Gastrocnemius medialis (tissue), 4 donors: ENCODE data around the gene GIMD1. TPM values are rescaled to one million over a fixed set of nuclear protein-coding genes. Genes with fewer than 3 reads are reported as not detected.

Experiments used
- ATAC-seq, 2 donors: fragments of 150-250 bp; one replicate each; pipeline ENCODE4 v1.9.1; 2016
- DNase-seq, 2 donors: peaks; one replicate each; pipeline ENCODE4 v3.0.0-alpha.2; 2019
- H3K27ac ChIP-seq, 4 donors: fragments of 200-600 bp; sonication (generic); 1 replicate in 1 of 4; 2 replicates in 3 of 4; pipeline ENCODE4 v1.5.1; 2016 to 2018; ENCODE audit warnings: mild to moderate bottlenecking in 2 of 4, moderate library complexity in 1 of 4
- H3K27me3 ChIP-seq, 3 donors: fragments of 200-600 bp; sonication (generic) in 2 of 3; 1 replicate in 1 of 3; 2 replicates in 2 of 3; pipeline versions ENCODE4 v1.5.1 to v1.6.0; 2016 to 2019; ENCODE audit warnings: mild to moderate bottlenecking in 1 of 3, moderate library complexity in 1 of 3
- H3K36me3 ChIP-seq, 2 donors: fragments of 200-600 bp; sonication (generic) in 1 of 2; one replicate each; pipeline ENCODE4 v1.5.1; 2017 to 2018
- H3K4me1 ChIP-seq, 2 donors: fragments of 200-600 bp; sonication (generic) in 1 of 2; one replicate each; pipeline ENCODE4 v1.5.1; 2016 to 2017; ENCODE audit warnings: mild to moderate bottlenecking in 2 of 2
- H3K4me3 ChIP-seq, 4 donors: fragments of 200-600 bp; sonication (generic) in 3 of 4; 1 replicate in 1 of 4; 2 replicates in 3 of 4; pipeline ENCODE4 v1.5.1; 2016 to 2019; ENCODE audit warnings: mild to moderate bottlenecking in 2 of 4
- H3K9me3 ChIP-seq, 3 donors: fragments of 200-600 bp; sonication (generic) in 2 of 3; 1 replicate in 1 of 3; 2 replicates in 2 of 3; pipeline ENCODE4 v1.5.1; 2016 to 2019
- POLR2A ChIP-seq, 2 donors: fragments of 450-650 bp; IDR thresholded peaks; one replicate each; pipeline ENCODE4 v1.6.1; 2017; ENCODE audit warnings: antibody characterized with exemption in 2 of 2, mild to moderate bottlenecking in 2 of 2, moderate library complexity in 2 of 2
- in situ Hi-C, 4 donors: fragments of 200-750 bp; cut with MboI; loops; one replicate each; pipeline versions ENCODE4 v1.15.0 to v1.8.0; 2017; ENCODE audit warnings: low sequenced_read_pairs in 4 of 4
- intact Hi-C: fragments of 100-400 bp; cut with DNase I; formaldehyde crosslinking; loops from one replicate; pipeline ENCODE4 v1.15.1; 2023; ENCODE audit warnings: low total_unique reads
- total RNA-seq, 4 donors: library from RNA; depleted of rRNA; stranded (reverse); fragments of >200 nt; gene quantifications; one replicate each; pipeline versions ENCODE4 v1.1.0 to v1.2.3, GENCODE V29; 2016
- TF ChIP-seq, protein P1 (sequence below), 5 experiments: fragments of 450-650 bp in 3 of 5; fragments of 200-600 bp in 2 of 5; sonication (generic) in 2 of 5; IDR thresholded peaks in 4 of 5; conservative IDR thresholded peaks in 1 of 5; 1 replicate in 4 of 5; 2 replicates in 1 of 5; pipeline ENCODE4 v1.5.1; 2016 to 2019; ENCODE audit warnings: antibody characterized with exemption in 5 of 5, mild to moderate bottlenecking in 3 of 5, moderate library complexity in 3 of 5

The GIMD1 gene
- total RNA-seq, 4 donors from 2014 or later, result not detected

DNA sequence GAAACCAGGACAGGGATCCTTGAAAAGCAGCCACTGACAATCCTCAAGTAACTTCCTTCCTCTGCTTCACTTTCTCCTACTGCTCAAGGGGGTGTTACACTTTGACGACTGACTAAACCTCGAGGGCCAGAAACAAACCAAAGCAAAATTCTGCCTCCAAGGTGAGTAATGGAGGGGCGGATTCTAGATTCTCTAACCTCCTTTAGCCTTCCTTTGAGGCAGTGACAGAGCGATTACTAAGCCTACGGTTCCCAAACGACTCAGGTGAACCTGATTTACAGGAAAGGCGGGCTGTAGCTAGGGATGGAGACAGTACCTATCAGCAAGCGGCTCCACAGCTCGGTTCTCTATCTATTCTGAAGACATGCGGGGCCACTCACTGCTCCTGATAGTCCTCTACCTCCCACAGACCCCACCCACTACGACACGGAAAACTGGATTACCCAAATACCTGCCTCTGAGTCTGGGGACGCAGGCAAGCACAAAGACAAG is 53.1 kb downstream of the GIMD1 start:
- intact Hi-C loops (loop anchor here (5.0 kb wide), 1 partner anchor 1407 kb away; the partner anchor contains the start of gene PAPSS1), in situ Hi-C loops (no loop called here)
- Histone ChIP-seq H3K36me3 (peaks cover 0 to 2% of the 10 kb centered on the region in 2 donors), H3K4me1 (peaks cover 30 to 41% of the 10 kb centered on the region in 2 donors), H3K27ac (peak overlapping the region; percentile 89 to 97 (median 96)), H3K4me3 (peak overlapping the region; percentile 89 to 94 (median 91)), H3K27me3 (no peaks in the 10 kb centered on the region), H3K9me3 (no peaks in the 10 kb centered on the region)
- TF ChIP-seq, protein P1, sequence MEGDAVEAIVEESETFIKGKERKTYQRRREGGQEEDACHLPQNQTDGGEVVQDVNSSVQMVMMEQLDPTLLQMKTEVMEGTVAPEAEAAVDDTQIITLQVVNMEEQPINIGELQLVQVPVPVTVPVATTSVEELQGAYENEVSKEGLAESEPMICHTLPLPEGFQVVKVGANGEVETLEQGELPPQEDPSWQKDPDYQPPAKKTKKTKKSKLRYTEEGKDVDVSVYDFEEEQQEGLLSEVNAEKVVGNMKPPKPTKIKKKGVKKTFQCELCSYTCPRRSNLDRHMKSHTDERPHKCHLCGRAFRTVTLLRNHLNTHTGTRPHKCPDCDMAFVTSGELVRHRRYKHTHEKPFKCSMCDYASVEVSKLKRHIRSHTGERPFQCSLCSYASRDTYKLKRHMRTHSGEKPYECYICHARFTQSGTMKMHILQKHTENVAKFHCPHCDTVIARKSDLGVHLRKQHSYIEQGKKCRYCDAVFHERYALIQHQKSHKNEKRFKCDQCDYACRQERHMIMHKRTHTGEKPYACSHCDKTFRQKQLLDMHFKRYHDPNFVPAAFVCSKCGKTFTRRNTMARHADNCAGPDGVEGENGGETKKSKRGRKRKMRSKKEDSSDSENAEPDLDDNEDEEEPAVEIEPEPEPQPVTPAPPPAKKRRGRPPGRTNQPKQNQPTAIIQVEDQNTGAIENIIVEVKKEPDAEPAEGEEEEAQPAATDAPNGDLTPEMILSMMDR (IDR thresholded peaks at IDR 0.05 in 4 of 5, conservative IDR thresholded peaks at IDR 0.05 in 1 of 5), result no peak
- no peak for DNase-seq
- ATAC-seq, result peak; percentile 11 to 24

DNA sequence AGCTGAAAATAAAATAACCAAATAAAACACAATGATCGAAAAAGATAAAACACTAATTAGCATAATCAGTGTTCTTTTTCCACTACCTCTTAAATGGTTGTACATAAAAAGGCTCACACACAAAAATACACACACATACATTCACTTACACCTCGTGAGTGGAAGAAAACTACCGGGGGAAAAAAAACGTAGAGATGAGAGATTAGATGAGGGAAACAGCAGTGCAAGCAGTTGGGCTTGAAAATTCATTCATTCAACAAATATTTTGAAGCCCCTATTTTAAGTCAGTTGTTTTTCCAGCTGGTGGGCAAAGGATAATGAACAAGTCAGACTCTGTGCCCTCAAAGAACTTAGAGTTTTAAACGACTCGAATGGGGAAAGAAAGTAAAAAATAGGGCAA is 53.6 kb downstream of the GIMD1 start:
- no peak for ATAC-seq
- DNase-seq, result no peak
- H3K27me3 ChIP-seq, result no peaks in the 10 kb centered on the region
- H3K4me3 ChIP-seq, result peak overlapping the region; percentile 89 to 94 (median 91)
- intact Hi-C loops (loop anchor here (5.0 kb wide), 1 partner anchor 1407 kb away; the partner anchor contains the start of gene PAPSS1), in situ Hi-C loops (no loop called here)
- no peaks in the 10 kb centered on the region for H3K36me3 ChIP-seq
- H3K9me3 ChIP-seq, result no peaks in the 10 kb centered on the region
- peaks cover 30 to 41% of the 10 kb centered on the region in 2 donors for H3K4me1 ChIP-seq
- H3K27ac ChIP-seq, result peak overlapping the region; percentile 89 to 97 (median 96)
- no peak for TF ChIP-seq POLR2A (IDR thresholded peaks at IDR 0.05)
- TF ChIP-seq, protein P1 (IDR thresholded peaks at IDR 0.05 in 4 of 5, conservative IDR thresholded peaks at IDR 0.05 in 1 of 5), result no peak

DNA sequence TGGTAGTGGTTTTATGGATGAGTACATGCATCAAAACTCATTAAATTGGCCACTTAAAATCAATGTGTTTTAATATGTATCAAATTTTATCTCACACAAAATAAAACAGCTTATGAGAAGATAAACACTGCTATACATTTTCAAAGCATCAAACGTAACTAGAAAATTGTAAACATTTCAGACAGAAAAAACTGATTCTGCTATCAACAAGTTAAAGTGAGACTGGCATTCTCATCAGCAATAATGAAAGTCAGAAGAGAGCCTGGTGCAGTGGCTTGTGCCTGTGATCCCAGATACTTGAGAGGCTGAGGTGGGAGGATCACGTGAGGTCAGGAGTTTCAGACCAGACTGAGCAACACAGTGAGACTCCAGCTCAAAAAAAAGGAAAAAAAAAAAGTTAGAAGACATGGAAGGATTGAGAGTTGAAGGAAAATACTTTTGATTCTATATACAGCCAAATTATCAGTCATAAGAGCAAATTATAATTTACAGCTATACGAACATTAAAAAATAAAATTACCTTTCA is 55.5 kb downstream of the GIMD1 start:
- H3K9me3 ChIP-seq, result no peaks in the 10 kb centered on the region
- peak overlapping the region in 1 of 4 donors; percentile 11 for H3K27ac ChIP-seq
- intact Hi-C loops, result no loop called here
- H3K27me3 ChIP-seq, result no peaks in the 10 kb centered on the region
- TF ChIP-seq, protein P1 (IDR thresholded peaks at IDR 0.05 in 4 of 5, conservative IDR thresholded peaks at IDR 0.05 in 1 of 5), result no peak
- TF ChIP-seq POLR2A (IDR thresholded peaks at IDR 0.05), result no peak
- no peak overlapping the region for H3K4me3 ChIP-seq
- DNase-seq, result no peak
- H3K36me3 ChIP-seq, result peaks cover 0 to 5% of the 10 kb centered on the region in 2 donors
- no peak for ATAC-seq
- peaks cover 18 to 36% of the 10 kb centered on the region in 2 donors for H3K4me1 ChIP-seq
- in situ Hi-C loops, result no loop called here

DNA sequence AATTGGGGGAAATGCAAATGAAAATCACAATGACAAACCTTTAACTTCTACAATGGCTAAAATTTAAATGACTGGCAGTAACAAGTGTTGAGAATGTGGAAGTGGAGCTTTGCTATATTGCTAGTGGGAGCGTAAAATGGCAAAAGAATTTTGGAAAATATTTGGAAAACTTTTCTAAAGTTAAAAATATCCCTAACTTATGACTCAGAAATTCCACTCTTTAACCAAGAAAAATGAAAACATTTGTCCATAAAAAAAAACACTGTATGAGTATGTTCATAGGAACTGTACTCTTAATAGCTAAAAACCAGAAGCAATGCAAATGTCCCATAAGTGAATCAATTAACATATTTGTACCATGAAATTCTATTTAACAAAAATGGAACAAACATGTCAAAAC is 56.2 kb downstream of the GIMD1 start:
- no peak overlapping the region for H3K4me3 ChIP-seq
- no peaks in the 10 kb centered on the region for H3K9me3 ChIP-seq
- peak overlapping the region in 1 of 4 donors; percentile 11 for H3K27ac ChIP-seq
- intact Hi-C loops, result no loop called here
- in situ Hi-C loops, result no loop called here
- H3K36me3 ChIP-seq, result peaks cover 0 to 9% of the 10 kb centered on the region in 2 donors
- ATAC-seq, result no peak
- H3K4me1 ChIP-seq, result peaks cover 11 to 29% of the 10 kb centered on the region in 2 donors
- TF ChIP-seq, protein P1 (IDR thresholded peaks at IDR 0.05 in 4 of 5, conservative IDR thresholded peaks at IDR 0.05 in 1 of 5), result no peak
- TF ChIP-seq POLR2A (IDR thresholded peaks at IDR 0.05), result no peak
- H3K27me3 ChIP-seq, result no peaks in the 10 kb centered on the region
- no peak for DNase-seq

Other genes starting within 250 kb of the GIMD1 start
- 10 to 100 TPM in 2 of 4 donors, 1 to 10 TPM in 2; 8.1 to 17.7 (median 12.2) TPM for gene TBCK, start 52.6 kb downstream of the GIMD1 start, total RNA-seq
- 10 to 100 TPM; 23.2 to 30.0 (median 27.4) TPM for gene AIMP1, start 52.2 kb downstream of the GIMD1 start, total RNA-seq